Pancreas (tissue), 10 donors: ENCODE results near the gene MT1B. TPM values are rescaled to one million over a fixed set of nuclear protein-coding genes. Genes with fewer than 3 reads are reported as not detected.

Source experiments
- ATAC-seq, 4 donors: fragments of 200-7000 bp; cut with Tn5 transposase; one replicate each; pipeline versions ENCODE4 v1.8.0 to v1.9.1; 2020; ENCODE audit warnings: mild to moderate bottlenecking in 4 of 4, moderate library complexity in 4 of 4
- DNase-seq, 6 donors: peaks; one replicate each; pipeline ENCODE4 v3.0.0-alpha.2; 2020
- FAIRE-seq: peaks from 2 replicates; lab custom pipeline; 2012; peaks lifted over from hg19 to GRCh38; lab: Jason Lieb, UNC
- H3K27ac ChIP-seq, 4 donors: fragments of 200-600 bp; sonication (generic); 1 replicate in 3 of 4; 2 replicates in 1 of 4; pipeline versions ENCODE4 v1.5.0 to v1.8.0; 2020
- H3K27me3 ChIP-seq, 4 donors: fragments of 200-600 bp; one replicate each; pipeline ENCODE4 v1.8.0; 2021
- H3K36me3 ChIP-seq, 3 donors: fragments of 200-600 bp; sonication (generic) in 1 of 3; one replicate each; pipeline versions ENCODE4 v1.5.0 to v1.8.0; 2020 to 2021
- H3K4me1 ChIP-seq, 3 donors: fragments of 200-600 bp; one replicate each; pipeline ENCODE4 v1.8.0; 2021
- H3K4me3 ChIP-seq, 4 donors: fragments of 200-600 bp; sonication (generic) in 2 of 4; one replicate each; pipeline versions ENCODE4 v1.5.0 to v1.8.0; 2020 to 2021
- H3K9me3 ChIP-seq, 4 donors: fragments of 200-600 bp; one replicate each; pipeline ENCODE4 v1.8.0; 2021
- WGBS, 2 donors: extraction: QIAGEN DNeasy Blood & Tissue Kit; methylation state at CpG; one replicate each; pipeline ENCODE4 v1.1.7; 2013; 5-methylcytosine and 5-hydroxymethylcytosine counted together
- intact Hi-C, 3 donors: fragments of 100-400 bp; cut with DNase I; formaldehyde crosslinking; loops; one replicate each; pipeline versions ENCODE4 v1.11.1 to v1.14.2; 2022
- polyA plus RNA-seq, 2 donors: library from polyadenylated mRNA; stranded (reverse); fragments of 200-250 nt; gene quantifications; one replicate each; pipeline ENCODE4 v1.2.3, GENCODE V29; 2013
- total RNA-seq, 6 donors: library from RNA; stranded (reverse); fragmentation: NEBNext Ultra II Directional in 4 of 6; extraction: Animal tissue kit (Norgen Biotek cat#: 25700) in 4 of 6; gene quantifications; one replicate each; pipeline versions ENCODE4 v1.2.1 to v1.2.4, GENCODE V29; 2021 to 2023
- TF ChIP-seq, protein P1 (sequence below), 4 donors: fragments of 200-600 bp; sonication (generic) in 3 of 4; IDR thresholded peaks; one replicate each; pipeline versions ENCODE4 v1.5.0 to v1.8.0; 2021; ENCODE audit warnings: antibody characterized with exemption in 4 of 4
- donor health status: healthy with polysubstance abuse.
- donor health status: DM: no; HTN: no; CAD: no; lungs with moderate emphysema.
- donor health status: DM: no; HTN: no; CAD: no.
- donor health status: control.
- donor health status: control.
- donor health status: Bipolar disorder and iron deficiency.
- donor health status: DM: yes; HTN: yes; CAD: no.
- donor health status: DM: no; HTN: no; CAD: no.
- donor health status: DM: no; HTN: no; CAD: no.
- donor health status: DM: yes; HTN: yes; CAD: no.

MT1B gene
- total and polyA plus RNA-seq, 8 donors = not detected

DNA sequence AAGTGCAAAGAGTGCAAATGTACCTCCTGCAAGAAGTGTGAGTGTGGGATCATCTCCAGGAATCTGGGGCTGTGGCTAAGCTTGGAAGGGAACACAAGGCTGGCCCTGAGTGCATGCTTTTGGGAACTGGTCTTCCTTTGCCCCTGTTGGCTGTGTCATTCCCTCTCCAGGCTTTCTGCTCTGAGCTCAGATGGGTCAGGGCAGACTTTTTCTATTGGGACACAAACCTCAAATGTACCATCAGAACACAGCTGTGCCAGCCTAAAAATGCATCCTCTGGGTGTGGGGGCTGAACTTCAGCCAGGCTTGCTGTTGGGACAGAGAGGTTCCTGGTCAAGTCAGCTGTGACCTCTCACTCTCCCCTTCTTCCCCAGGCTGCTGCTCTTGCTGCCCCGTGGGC lies 914 bp downstream of the MT1B start:
- no peaks in the 10 kb centered on the region for H3K36me3 ChIP-seq
- no peaks in the 10 kb centered on the region for H3K9me3 ChIP-seq
- DNase-seq (no peak), FAIRE-seq (no peak), ATAC-seq (no peak)
- H3K27ac ChIP-seq = no peak overlapping the region
- intact Hi-C loops = no loop called here
- H3K4me1 ChIP-seq = no peaks in the 10 kb centered on the region
- TF ChIP-seq, protein P1, sequence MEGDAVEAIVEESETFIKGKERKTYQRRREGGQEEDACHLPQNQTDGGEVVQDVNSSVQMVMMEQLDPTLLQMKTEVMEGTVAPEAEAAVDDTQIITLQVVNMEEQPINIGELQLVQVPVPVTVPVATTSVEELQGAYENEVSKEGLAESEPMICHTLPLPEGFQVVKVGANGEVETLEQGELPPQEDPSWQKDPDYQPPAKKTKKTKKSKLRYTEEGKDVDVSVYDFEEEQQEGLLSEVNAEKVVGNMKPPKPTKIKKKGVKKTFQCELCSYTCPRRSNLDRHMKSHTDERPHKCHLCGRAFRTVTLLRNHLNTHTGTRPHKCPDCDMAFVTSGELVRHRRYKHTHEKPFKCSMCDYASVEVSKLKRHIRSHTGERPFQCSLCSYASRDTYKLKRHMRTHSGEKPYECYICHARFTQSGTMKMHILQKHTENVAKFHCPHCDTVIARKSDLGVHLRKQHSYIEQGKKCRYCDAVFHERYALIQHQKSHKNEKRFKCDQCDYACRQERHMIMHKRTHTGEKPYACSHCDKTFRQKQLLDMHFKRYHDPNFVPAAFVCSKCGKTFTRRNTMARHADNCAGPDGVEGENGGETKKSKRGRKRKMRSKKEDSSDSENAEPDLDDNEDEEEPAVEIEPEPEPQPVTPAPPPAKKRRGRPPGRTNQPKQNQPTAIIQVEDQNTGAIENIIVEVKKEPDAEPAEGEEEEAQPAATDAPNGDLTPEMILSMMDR (IDR thresholded peaks at IDR 0.05) = no peak
- no peaks in the 10 kb centered on the region for H3K27me3 ChIP-seq
- WGBS, 2 donors = 27 to 38% methylated on average over 1 of the region's 1 CpG
- H3K4me3 ChIP-seq = no peak overlapping the region

DNA sequence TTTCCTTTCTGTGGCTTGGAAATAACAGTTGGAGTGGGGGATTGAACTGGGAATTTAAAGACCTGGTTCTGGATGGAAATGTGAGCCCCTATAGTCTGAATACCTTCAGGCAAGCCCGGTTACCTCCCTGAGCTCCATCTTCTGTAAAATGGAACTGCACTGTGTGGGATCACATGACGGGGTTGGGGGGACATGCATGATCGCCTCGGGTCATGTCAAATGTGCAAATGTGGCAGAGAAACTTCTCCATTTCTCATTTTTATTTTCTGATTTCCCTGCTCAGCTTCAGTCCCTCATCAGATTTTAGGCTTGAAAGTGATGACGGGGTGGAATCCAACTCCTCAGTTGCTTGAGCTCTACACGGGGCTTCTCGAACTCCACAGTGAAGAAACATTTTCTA lies 1.5 kb downstream of the MT1B start:
- intact Hi-C loops = no loop called here
- peaks cover 0 to under 1% (median 0%) of the 10 kb centered on the region in 3 donors for H3K4me1 ChIP-seq

DNA sequence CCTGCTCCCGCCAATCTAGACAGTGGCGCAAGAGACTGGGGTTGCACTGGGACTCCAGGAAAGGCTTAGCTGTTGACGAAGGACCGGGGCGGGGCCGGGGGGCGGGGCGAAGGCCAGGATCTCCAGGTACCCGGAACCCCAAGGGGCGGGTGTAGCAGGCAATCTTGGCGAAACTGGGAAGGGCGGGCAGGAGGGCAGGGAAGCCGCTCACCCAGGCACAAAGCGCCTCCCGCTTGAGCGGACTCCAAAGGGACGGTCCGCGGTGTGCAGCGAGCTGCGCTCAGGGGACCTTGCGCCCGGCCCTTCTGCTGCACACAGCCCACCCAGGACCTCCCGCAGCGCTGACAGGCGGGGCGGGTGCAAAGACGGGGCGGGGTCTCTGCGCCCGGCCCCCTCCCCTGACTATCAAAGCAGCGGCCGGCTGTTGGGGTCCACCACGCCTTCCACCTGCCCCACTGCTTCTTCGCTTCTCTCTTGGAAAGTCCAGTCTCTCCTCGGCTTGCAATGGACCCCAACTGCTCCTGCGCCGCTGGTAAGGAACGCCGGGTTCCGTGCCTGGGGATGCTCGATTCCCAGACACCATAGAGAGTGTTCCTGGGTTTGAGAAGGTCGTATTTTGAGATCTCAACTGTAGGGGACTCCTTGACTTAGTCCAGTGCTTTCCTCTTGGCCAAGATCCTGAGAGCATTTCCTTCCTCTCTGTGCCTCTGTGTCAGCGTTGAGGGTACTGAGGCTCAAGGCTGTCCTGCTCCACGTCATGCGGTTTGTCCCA lies 6.1 kb downstream of the MT1B start, which contains the start of gene MT1F:
Gene MT1F, plus strand, starts transcription at position 405 of the 772 bp plus-strand sequence. Its CDS starts 100 bp downstream, at position 505.
- FAIRE-seq = no peak

More for the DNA sequence above, 1.5 kb downstream of the MT1B start:
- no peaks in the 10 kb centered on the region for H3K36me3 ChIP-seq
- H3K27ac ChIP-seq = no peak overlapping the region
- TF ChIP-seq, protein P1 (IDR thresholded peaks at IDR 0.05) = no peak
- FAIRE-seq = no peak
- no peak overlapping the region for H3K4me3 ChIP-seq
- WGBS, 2 donors = 83 to 91% methylated on average over 7 of the region's 7 CpGs
- no peak for ATAC-seq
- no peaks in the 10 kb centered on the region for H3K27me3 ChIP-seq
- no peak for DNase-seq
- no peaks in the 10 kb centered on the region for H3K9me3 ChIP-seq

DNA sequence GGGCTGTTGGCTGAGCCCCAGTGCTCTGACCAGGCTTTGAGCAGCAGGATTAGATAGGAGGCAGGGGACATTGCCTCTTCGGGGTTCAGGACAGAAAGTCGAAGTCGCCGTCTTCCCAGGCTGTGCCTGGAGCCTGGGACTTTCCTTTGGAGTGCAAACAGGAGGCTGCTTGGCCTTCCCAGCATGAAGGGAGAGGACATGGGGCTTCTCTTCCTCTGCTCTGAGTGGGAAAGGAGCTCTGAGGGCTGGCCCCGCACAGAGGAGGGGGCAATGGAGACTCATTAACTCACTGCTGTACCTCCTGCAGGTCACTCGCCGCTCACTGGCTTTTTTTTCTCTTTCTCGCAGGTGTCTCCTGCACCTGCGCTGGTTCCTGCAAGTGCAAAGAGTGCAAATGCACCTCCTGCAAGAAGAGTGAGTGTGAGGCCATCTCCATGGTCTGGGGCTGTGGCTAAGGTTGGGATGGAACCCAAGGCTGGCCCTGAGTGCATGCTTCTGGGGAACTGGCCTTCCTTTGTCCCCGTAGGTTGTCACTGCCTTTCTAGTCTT lies 6.7 kb downstream of the MT1B start:
- DNase-seq = peak in 3 of 6 donors; percentile 66 to 69 (median 68)
- H3K4me1 ChIP-seq = peaks cover 4 to 12% (median 6%) of the 10 kb centered on the region in 3 donors
- H3K27me3 ChIP-seq = no peaks in the 10 kb centered on the region
- peak in 3 of 4 donors; percentile 10 to 24 (median 16) for ATAC-seq
- no peaks in the 10 kb centered on the region for H3K9me3 ChIP-seq
- peak overlapping the region; percentile 48 to 83 (median 64) for H3K4me3 ChIP-seq
- WGBS, 2 donors = 2 to 6% methylated on average over 10 of the region's 10 CpGs
- no peaks in the 10 kb centered on the region for H3K36me3 ChIP-seq
- no peak for FAIRE-seq
- peak overlapping the region; percentile 79 to 90 (median 84) for H3K27ac ChIP-seq
- intact Hi-C loops = no loop called here
- TF ChIP-seq, protein P1 (IDR thresholded peaks at IDR 0.05) = no peak

More for the DNA sequence above, 6.1 kb downstream of the MT1B start, which contains the start of gene MT1F:
- TF ChIP-seq, protein P1 (IDR thresholded peaks at IDR 0.05) = no peak
- DNase-seq (peak; percentile 93 to 97 (median 96)), ATAC-seq (peak; percentile 92 to 96 (median 95))
- intact Hi-C loops = no loop called here
- no peaks in the 10 kb centered on the region for H3K9me3 ChIP-seq
- H3K4me1 ChIP-seq = peaks cover 4 to 12% (median 6%) of the 10 kb centered on the region in 3 donors
- H3K36me3 ChIP-seq = no peaks in the 10 kb centered on the region
- peak within 1 kb of the TSS; percentile 79 to 90 (median 84) for H3K27ac ChIP-seq
- peak within 1 kb of the TSS; percentile 48 to 83 (median 64) for H3K4me3 ChIP-seq
- WGBS, 2 donors = 1% methylated on average over 41 to 46 of the region's 46 CpGs
- H3K27me3 ChIP-seq = no peaks in the 10 kb centered on the region
